GM12878 (cell line): ENCODE results near the gene SCAMP5. TPM values are rescaled to one million over a fixed set of nuclear protein-coding genes. Genes with fewer than 3 reads are reported as not detected.

Source experiments
- ATAC-seq: fragments of 200-7000 bp; cut with Tn5 transposase; 3 replicates; pipeline ENCODE4 v1.9.1; 2020; ENCODE audit warnings: mild to moderate bottlenecking, moderate library complexity
- BruUV-seq: library from RNA; stranded (reverse); fragments of 400-500 nt; replicated peaks from 2 replicates; lab custom pipeline; 2021; lab: Mats Ljungman, UMichigan
- CTCF ChIA-PET: fragments of 300-600 bp; sonication (Branson Sonifier 250); formaldehyde crosslinking; extraction: SDS; loops from one replicate; lab custom pipeline; 2021; ENCODE audit warnings: inconsistent platforms; lab: Yijun Ruan, JAX
- POLR2A ChIA-PET: fragments of 350-600 bp; formaldehyde crosslinking; extraction: SDS; loops from one replicate; lab custom pipeline; 2021; ENCODE audit warnings: inconsistent platforms; lab: Charles Lee
- RAD21 ChIA-PET: fragments of 300-600 bp; sonication (Branson Sonifier 250); formaldehyde crosslinking; loops from one replicate; lab custom pipeline; 2023; ENCODE audit warnings: antibody characterized with exemption; ENCODE audit not compliant: unreplicated experiment; lab: Charles Lee
- SMC1A ChIA-PET: fragments of 300-600 bp; sonication (Branson Sonifier 250); formaldehyde crosslinking; loops from one replicate; lab custom pipeline; 2023; ENCODE audit not compliant: unreplicated experiment, uncharacterized antibody; lab: Charles Lee
- DNase-seq: peaks from one replicate; pipeline ENCODE4 v3.0.0-alpha.2; 2011; ENCODE audit warnings: low read depth, low spot score
- FAIRE-seq: peaks from 3 replicates; lab custom pipeline; 2011; peaks lifted over from hg19 to GRCh38; lab: Jason Lieb, UNC
- H2AFZ ChIP-seq: 2 replicates; pipeline ENCODE4 v1.6.0; 2011; ENCODE audit warnings: low read depth, low read length, control low read depth; ENCODE audit not compliant: control insufficient read depth
- H3K27ac ChIP-seq: 2 replicates; pipeline ENCODE4 v1.5.1; 2011; ENCODE audit warnings: control low read depth; ENCODE audit not compliant: control insufficient read depth, insufficient read depth
- H3K27me3 ChIP-seq, 2 experiments: replicated peaks in 1 of 2; 2 replicates each; pipeline versions ENCODE4 v1.6.0 to v1.6.1; 2011; ENCODE audit warnings: low read length in 1 of 2; ENCODE audit not compliant: control insufficient read depth in 2 of 2, insufficient read depth in 2 of 2
- H3K36me3 ChIP-seq, 2 experiments: 2 replicates each; pipeline ENCODE4 v1.5.1; 2011; ENCODE audit warnings: low read length in 1 of 2; ENCODE audit not compliant: control insufficient read depth in 2 of 2, insufficient read depth in 2 of 2
- H3K4me1 ChIP-seq: 2 replicates; pipeline ENCODE4 v1.6.1; 2011; ENCODE audit warnings: mild to moderate bottlenecking, low read length, moderate library complexity, mixed read lengths; ENCODE audit not compliant: control insufficient read depth, insufficient read depth
- H3K4me2 ChIP-seq: 2 replicates; pipeline ENCODE4 v1.6.0; 2011; ENCODE audit warnings: control low read depth; ENCODE audit not compliant: control insufficient read depth, insufficient read depth
- H3K4me3 ChIP-seq: fragments of 200-600 bp; sonication (generic); 2 replicates; pipeline ENCODE4 v1.5.1; 2016
- H3K79me2 ChIP-seq: 2 replicates; pipeline ENCODE4 v1.6.0; 2011; ENCODE audit warnings: low read length; ENCODE audit not compliant: control insufficient read depth, insufficient read depth
- H3K9ac ChIP-seq: 2 replicates; pipeline ENCODE4 v1.8.0; 2011; ENCODE audit warnings: low read length, control low read depth, mixed read lengths; ENCODE audit not compliant: control insufficient read depth, insufficient read depth
- H3K9me3 ChIP-seq: replicated peaks from 3 replicates; pipeline ENCODE4 v1.5.1; 2011; ENCODE audit warnings: mild to moderate bottlenecking, low read length; ENCODE audit not compliant: control insufficient read depth, insufficient read depth
- H4K20me1 ChIP-seq: 2 replicates; pipeline ENCODE4 v1.6.0; 2011; ENCODE audit not compliant: control insufficient read depth, insufficient read depth
- CHD4 ChIP-seq: fragments of 200-600 bp; sonication (generic); IDR thresholded peaks from 2 replicates; pipeline ENCODE4 v1.6.1; 2016; ENCODE audit warnings: mild to moderate bottlenecking
- JUNB ChIP-seq: IDR thresholded peaks from 2 replicates; pipeline ENCODE4 v1.6.1; 2016; ENCODE audit warnings: antibody characterized with exemption, mild to moderate bottlenecking
- LARP7 ChIP-seq: fragments of 450-650 bp; IDR thresholded peaks from 2 replicates; pipeline ENCODE4 v1.6.1; 2017; ENCODE audit warnings: mild to moderate bottlenecking
- NR2C1 ChIP-seq: fragments of 450-650 bp; IDR thresholded peaks from 2 replicates; pipeline ENCODE4 v1.6.1; 2017; ENCODE audit warnings: antibody characterized with exemption, mild to moderate bottlenecking, moderate library complexity
- PAX8 ChIP-seq: fragments of 450-650 bp; IDR thresholded peaks from 2 replicates; pipeline ENCODE4 v1.6.1; 2017; ENCODE audit warnings: mild to moderate bottlenecking, moderate library complexity
- POLR2A ChIP-seq: IDR thresholded peaks from 2 replicates; pipeline ENCODE4 v1.6.1; 2011; ENCODE audit warnings: low read depth, mild to moderate bottlenecking, low read length
- WGBS: methylation state at CpG from one replicate; pipeline ENCODE4 v1.1.6; 2016; ENCODE audit warnings: low lambda C conversion rate; ENCODE audit not compliant: insufficient replicate concordance, insufficient coverage; ENCODE audit errors: missing lambda C conversion rate; 5-methylcytosine and 5-hydroxymethylcytosine counted together
- in situ Hi-C: fragments of 300-500 bp; cut with MboI; formaldehyde crosslinking; loops from 9 replicates; pipeline ENCODE4 v1.14.3; 2018; ENCODE audit warnings: mixed read lengths
- intact Hi-C: fragments of 100-400 bp; cut with micrococcal nuclease; formaldehyde crosslinking; loops from one replicate; pipeline ENCODE4 v1.14.2; 2022; ENCODE audit not compliant: unreplicated experiment
- polyA plus RNA-seq, 11 experiments: library from polyadenylated mRNA; depleted of rRNA in 4 of 11; unstranded in 6 of 11; stranded (reverse) in 5 of 11; fragments of >200 nt; fragmentation: Nextera tagmentation in 4 of 11; fragmentation: Illumina TruSeq in 1 of 11; extraction: Ambion mirVana in 4 of 11; extraction: Trizol in 1 of 11; gene quantifications; 1 replicate in 1 of 11; 2 replicates in 10 of 11; pipeline versions ENCODE4 v1.2.1 to v1.2.3, GENCODE V29; 2011 to 2016; ENCODE audit warnings: inconsistent platforms in 2 of 11, missing spikeins in 2 of 11, low read depth in 1 of 11
- total RNA-seq, 4 experiments: library from RNA; depleted of rRNA in 3 of 4; stranded (reverse); fragments of >200 nt in 3 of 4; fragmentation: Illumina TruSeq in 1 of 4; extraction: Trizol in 1 of 4; gene quantifications; 2 replicates each; pipeline versions ENCODE4 v1.2.1 to v1.2.3, GENCODE V29; 2013 to 2021
- TF ChIP-seq, protein P1 (sequence below): fragments of 450-650 bp; formaldehyde crosslinking; IDR thresholded peaks from 2 replicates; pipeline ENCODE4 v1.5.0; 2022; ENCODE audit warnings: mild to moderate bottlenecking, missing genetic modification characterization
- TF ChIP-seq, protein P2 (sequence below): fragments of 450-650 bp; IDR thresholded peaks from 2 replicates; pipeline ENCODE4 v1.6.1; 2017; ENCODE audit warnings: borderline replicate concordance
- TF ChIP-seq, protein P3 (sequence below): fragments of 450-650 bp; IDR thresholded peaks from 2 replicates; pipeline ENCODE4 v1.6.1; 2017; ENCODE audit warnings: mild to moderate bottlenecking, moderate library complexity
- TF ChIP-seq, protein P4 (sequence below): IDR thresholded peaks from 2 replicates; pipeline ENCODE4 v1.6.1; 2012; ENCODE audit warnings: mild to moderate bottlenecking, low read depth, low read length

SCAMP5 gene
- total and polyA plus RNA-seq, 10 of the 15 experiments (the other 5 are each of a cell fraction or from before 2014, with no cell fraction given) = 1.6 to 41.6 (median 16.9) TPM

DNA sequence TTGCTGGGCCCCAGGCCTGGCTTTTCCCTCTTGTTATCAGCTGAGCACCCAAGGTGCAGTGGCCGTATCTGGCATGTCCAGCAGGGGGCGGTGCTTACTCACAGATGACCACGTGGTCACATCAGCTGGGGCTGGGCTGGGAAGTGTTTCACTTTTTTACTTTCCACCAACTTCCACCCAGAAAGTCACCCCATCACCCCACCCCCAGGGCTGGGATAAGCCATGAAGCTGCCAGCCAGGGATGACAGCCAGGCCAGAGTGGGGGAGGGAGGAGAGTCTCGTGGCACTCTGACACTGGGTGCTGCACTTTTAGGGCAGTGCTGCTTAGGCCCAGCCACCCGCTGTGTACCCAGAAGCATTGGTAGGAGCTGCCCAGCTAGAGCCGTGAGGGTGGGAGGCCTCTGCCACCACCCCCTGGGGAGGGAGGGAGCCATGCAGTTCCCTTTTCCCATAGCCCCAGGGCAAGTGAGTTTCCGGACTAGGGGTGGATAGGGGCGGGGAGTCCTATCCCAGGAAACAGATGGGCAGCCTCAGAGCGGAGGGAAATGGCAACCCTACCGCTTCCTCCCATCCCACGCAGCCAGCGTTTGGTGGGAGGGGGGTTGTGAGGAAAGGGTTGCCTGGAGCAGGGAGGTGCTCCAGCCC, 34.1 kb downstream of the SCAMP5 start:
- ChIA-PET CTCF (interaction anchor here (0.6 to 6.7 kb wide), 26 partner anchors 8 to 655 kb away, joined by 3 to 95 read pairs (median 4); partner anchors contain the start of genes C15orf39 and RPP25), POLR2A (interaction anchor here (0.5 to 2.9 kb wide), 6 partner anchors 13 to 175 kb away, joined by 4 to 14 read pairs (median 6); partner anchors contain the start of gene C15orf39), RAD21 (interaction anchor here (0.5 to 4.2 kb wide), 17 partner anchors 8 to 611 kb away, joined by 3 to 65 read pairs (median 4); partner anchors contain the start of genes C15orf39 and SIN3A), SMC1A (interaction anchor here (0.6 to 4.3 kb wide), 16 partner anchors 11 to 419 kb away, joined by 3 to 49 read pairs (median 3); partner anchors contain the start of gene MAN2C1)
- 56% methylated on average over 12 of the region's 12 CpGs for WGBS
- peaks cover 15% of the 10 kb centered on the region for H3K79me2 ChIP-seq
- 0 out of 2 replicates have a peak overlapping the region, but pooled peaks have one; percentile 26 for H3K4me3 ChIP-seq
- peak; percentile 90 for ATAC-seq
- H3K27me3 ChIP-seq = no peaks in the 10 kb centered on the region
- peak overlapping the region; percentile 69; the same call in 1 of the 2 replicates for H3K4me2 ChIP-seq
- H3K9me3 ChIP-seq = no peaks in the 10 kb centered on the region
- peaks cover 0 to 2% of the 10 kb centered on the region in 2 experiments; a peak in 3 of 4 replicates for H3K36me3 ChIP-seq
- H3K4me1 ChIP-seq = peaks cover 49% of the 10 kb centered on the region
- H2AFZ ChIP-seq = peak overlapping the region; percentile 47
- FAIRE-seq = peak; percentile 80
- H3K9ac ChIP-seq = peak overlapping the region; percentile 49; the same call in 1 of the 2 replicates
- H3K27ac ChIP-seq = peak overlapping the region; percentile 74
- H4K20me1 ChIP-seq = no peaks in the 10 kb centered on the region
- no peak for DNase-seq
- intact Hi-C loops = loop anchor here (1.0 kb wide), 2 partner anchors 66 to 175 kb away; no protein-coding TSS in a partner anchor
- BruUV-seq = no TSS peak
- in situ Hi-C loops = loop anchor here (10.0 kb wide), 1 partner anchor 275 kb away; no protein-coding TSS in a partner anchor
- TF ChIP-seq, protein P1, sequence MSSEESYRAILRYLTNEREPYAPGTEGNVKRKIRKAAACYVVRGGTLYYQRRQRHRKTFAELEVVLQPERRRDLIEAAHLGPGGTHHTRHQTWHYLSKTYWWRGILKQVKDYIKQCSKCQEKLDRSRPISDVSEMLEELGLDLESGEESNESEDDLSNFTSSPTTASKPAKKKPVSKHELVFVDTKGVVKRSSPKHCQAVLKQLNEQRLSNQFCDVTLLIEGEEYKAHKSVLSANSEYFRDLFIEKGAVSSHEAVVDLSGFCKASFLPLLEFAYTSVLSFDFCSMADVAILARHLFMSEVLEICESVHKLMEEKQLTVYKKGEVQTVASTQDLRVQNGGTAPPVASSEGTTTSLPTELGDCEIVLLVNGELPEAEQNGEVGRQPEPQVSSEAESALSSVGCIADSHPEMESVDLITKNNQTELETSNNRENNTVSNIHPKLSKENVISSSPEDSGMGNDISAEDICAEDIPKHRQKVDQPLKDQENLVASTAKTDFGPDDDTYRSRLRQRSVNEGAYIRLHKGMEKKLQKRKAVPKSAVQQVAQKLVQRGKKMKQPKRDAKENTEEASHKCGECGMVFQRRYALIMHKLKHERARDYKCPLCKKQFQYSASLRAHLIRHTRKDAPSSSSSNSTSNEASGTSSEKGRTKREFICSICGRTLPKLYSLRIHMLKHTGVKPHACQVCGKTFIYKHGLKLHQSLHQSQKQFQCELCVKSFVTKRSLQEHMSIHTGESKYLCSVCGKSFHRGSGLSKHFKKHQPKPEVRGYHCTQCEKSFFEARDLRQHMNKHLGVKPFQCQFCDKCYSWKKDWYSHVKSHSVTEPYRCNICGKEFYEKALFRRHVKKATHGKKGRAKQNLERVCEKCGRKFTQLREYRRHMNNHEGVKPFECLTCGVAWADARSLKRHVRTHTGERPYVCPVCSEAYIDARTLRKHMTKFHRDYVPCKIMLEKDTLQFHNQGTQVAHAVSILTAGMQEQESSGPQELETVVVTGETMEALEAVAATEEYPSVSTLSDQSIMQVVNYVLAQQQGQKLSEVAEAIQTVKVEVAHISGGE = no peak
- TF ChIP-seq POLR2A (no peak), CHD4 (no peak), NR2C1 (no peak), JUNB (no peak), LARP7 (peak; percentile 21; the same call in 1 of the 2 replicates), PAX8 (no peak)
- TF ChIP-seq, protein P2, sequence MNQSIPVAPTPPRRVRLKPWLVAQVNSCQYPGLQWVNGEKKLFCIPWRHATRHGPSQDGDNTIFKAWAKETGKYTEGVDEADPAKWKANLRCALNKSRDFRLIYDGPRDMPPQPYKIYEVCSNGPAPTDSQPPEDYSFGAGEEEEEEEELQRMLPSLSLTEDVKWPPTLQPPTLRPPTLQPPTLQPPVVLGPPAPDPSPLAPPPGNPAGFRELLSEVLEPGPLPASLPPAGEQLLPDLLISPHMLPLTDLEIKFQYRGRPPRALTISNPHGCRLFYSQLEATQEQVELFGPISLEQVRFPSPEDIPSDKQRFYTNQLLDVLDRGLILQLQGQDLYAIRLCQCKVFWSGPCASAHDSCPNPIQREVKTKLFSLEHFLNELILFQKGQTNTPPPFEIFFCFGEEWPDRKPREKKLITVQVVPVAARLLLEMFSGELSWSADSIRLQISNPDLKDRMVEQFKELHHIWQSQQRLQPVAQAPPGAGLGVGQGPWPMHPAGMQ = no peak
- TF ChIP-seq, protein P3, sequence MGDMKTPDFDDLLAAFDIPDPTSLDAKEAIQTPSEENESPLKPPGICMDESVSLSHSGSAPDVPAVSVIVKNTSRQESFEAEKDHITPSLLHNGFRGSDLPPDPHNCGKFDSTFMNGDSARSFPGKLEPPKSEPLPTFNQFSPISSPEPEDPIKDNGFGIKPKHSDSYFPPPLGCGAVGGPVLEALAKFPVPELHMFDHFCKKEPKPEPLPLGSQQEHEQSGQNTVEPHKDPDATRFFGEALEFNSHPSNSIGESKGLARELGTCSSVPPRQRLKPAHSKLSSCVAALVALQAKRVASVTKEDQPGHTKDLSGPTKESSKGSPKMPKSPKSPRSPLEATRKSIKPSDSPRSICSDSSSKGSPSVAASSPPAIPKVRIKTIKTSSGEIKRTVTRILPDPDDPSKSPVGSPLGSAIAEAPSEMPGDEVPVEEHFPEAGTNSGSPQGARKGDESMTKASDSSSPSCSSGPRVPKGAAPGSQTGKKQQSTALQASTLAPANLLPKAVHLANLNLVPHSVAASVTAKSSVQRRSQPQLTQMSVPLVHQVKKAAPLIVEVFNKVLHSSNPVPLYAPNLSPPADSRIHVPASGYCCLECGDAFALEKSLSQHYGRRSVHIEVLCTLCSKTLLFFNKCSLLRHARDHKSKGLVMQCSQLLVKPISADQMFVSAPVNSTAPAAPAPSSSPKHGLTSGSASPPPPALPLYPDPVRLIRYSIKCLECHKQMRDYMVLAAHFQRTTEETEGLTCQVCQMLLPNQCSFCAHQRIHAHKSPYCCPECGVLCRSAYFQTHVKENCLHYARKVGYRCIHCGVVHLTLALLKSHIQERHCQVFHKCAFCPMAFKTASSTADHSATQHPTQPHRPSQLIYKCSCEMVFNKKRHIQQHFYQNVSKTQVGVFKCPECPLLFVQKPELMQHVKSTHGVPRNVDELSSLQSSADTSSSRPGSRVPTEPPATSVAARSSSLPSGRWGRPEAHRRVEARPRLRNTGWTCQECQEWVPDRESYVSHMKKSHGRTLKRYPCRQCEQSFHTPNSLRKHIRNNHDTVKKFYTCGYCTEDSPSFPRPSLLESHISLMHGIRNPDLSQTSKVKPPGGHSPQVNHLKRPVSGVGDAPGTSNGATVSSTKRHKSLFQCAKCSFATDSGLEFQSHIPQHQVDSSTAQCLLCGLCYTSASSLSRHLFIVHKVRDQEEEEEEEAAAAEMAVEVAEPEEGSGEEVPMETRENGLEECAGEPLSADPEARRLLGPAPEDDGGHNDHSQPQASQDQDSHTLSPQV = no peak
- TF ChIP-seq, protein P4, sequence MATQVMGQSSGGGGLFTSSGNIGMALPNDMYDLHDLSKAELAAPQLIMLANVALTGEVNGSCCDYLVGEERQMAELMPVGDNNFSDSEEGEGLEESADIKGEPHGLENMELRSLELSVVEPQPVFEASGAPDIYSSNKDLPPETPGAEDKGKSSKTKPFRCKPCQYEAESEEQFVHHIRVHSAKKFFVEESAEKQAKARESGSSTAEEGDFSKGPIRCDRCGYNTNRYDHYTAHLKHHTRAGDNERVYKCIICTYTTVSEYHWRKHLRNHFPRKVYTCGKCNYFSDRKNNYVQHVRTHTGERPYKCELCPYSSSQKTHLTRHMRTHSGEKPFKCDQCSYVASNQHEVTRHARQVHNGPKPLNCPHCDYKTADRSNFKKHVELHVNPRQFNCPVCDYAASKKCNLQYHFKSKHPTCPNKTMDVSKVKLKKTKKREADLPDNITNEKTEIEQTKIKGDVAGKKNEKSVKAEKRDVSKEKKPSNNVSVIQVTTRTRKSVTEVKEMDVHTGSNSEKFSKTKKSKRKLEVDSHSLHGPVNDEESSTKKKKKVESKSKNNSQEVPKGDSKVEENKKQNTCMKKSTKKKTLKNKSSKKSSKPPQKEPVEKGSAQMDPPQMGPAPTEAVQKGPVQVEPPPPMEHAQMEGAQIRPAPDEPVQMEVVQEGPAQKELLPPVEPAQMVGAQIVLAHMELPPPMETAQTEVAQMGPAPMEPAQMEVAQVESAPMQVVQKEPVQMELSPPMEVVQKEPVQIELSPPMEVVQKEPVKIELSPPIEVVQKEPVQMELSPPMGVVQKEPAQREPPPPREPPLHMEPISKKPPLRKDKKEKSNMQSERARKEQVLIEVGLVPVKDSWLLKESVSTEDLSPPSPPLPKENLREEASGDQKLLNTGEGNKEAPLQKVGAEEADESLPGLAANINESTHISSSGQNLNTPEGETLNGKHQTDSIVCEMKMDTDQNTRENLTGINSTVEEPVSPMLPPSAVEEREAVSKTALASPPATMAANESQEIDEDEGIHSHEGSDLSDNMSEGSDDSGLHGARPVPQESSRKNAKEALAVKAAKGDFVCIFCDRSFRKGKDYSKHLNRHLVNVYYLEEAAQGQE = no peak
